SKM-1 treated with dmso at 0.1 percent for 144 hours (cell line): ENCODE results near the gene OR13G1.
"Not testable (repeated sequence)": the region's sequence is repeated elsewhere in the genome, so short reads cannot be mapped to it uniquely, and the experiment has no call there.

Experiments used
- DNase-seq: peaks from one replicate; lab custom pipeline; 2025; ENCODE audit not compliant: unreplicated experiment; lab: John Stamatoyannopoulos, UW

OR13G1 gene, protein sequence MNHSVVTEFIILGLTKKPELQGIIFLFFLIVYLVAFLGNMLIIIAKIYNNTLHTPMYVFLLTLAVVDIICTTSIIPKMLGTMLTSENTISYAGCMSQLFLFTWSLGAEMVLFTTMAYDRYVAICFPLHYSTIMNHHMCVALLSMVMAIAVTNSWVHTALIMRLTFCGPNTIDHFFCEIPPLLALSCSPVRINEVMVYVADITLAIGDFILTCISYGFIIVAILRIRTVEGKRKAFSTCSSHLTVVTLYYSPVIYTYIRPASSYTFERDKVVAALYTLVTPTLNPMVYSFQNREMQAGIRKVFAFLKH

DNA sequence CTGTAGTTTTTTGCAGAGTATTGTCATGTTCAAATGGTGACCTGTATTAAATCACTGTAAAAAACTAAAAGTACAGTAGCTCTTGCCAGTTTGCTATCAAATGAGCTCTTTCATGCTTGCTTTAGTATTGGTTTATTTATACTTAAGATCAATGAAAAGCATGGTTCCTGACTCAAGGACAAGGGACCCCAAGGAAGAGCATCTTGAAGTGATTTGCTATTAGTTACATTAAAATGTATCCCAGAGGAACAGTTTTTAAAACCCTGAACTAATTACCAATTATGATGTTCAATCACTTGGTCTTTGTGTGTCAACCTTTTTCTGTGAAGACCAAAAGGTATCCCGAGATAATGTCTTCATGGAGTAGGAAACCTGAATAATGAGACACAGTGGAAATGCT, at the start of gene OR13G1:
OR13G1 (minus strand) TSS at position 101 of the 400 bp plus-strand sequence. CDS start 6,698 bp downstream, outside the sequence.
- no peak for DNase-seq

DNA sequence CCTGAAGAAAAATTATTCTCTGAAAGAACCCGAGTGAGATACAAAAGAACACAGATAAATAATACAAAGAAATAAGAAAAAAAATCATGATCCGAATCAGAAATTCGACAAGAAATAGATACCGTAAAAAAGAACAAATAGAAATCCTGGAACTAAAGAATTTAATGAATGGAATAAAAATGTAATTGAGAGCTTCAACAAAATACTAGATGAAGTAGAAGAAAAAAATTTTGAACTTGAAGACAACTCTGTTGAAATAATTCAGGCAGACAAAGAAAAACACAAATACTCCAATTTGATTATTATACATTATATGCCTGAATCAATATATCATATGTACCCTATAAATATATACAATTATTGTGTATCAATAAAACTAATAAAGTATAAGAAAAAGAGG, 41.7 kb upstream of the OR13G1 start:
- no peak for DNase-seq

DNA sequence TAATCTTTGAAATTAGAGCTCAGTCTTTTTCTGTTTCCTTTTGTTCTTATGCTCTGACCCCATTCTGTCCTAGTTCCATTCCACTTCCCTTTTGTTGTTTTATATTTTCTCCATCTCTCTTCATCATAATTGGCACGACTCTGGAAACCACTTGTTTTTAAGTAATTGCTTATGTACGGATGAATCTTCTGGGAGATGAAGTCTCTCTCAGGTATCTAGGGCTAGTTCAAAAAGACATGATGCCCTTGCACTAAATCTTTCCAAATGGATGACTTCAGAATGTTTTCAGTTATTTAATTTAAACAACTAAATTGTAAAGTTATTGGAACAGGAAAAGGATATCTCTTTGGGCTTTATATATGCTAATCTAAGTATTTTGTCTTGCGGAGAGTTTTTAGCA, 37.0 kb upstream of the OR13G1 start, which contains the start of gene OR6F1:
OR6F1 (minus strand) TSS at position 101 of the 400 bp plus-strand sequence. CDS start 3,891 bp downstream, outside the sequence.
- no peak for DNase-seq

DNA sequence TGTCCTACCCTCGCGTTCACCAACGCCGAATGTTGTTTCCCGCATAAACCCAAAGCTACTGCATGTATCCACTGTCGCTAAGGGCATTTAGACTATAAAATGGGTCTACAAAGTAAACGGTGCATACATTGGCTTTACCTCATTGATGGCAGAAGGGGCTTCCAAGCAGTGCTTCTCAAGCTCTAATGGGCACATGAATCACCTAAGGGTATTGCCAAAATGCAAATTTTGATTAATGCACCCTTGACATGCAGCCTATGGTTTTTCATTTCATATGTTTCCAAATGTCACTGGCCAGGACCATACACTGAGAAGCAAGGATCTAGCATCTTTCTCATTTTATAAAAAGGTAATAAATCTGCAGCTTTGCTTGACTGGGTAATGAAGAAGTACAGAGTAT, 34.2 kb upstream of the OR13G1 start:
- no peak for DNase-seq

DNA sequence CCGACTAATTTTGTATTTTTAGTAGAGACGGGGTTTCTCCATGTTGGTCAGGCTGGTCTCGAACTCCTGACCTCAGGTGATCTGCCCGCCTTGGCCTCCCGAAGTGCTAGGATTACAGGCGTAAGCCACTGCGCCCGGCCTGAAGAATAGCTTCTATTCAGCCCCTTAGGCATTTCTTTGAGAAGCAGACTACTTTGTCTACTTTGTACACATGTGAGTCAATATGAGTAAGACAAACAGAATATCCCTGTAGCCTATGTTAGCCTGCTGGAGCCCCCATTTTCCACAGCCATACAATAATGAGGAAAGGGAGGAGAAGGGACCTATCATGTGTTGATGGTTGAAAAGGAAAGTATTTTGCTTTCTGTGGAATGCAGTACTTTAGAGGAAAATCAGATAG, 31.1 kb upstream of the OR13G1 start:
- not testable (repeated sequence) for DNase-seq

DNA sequence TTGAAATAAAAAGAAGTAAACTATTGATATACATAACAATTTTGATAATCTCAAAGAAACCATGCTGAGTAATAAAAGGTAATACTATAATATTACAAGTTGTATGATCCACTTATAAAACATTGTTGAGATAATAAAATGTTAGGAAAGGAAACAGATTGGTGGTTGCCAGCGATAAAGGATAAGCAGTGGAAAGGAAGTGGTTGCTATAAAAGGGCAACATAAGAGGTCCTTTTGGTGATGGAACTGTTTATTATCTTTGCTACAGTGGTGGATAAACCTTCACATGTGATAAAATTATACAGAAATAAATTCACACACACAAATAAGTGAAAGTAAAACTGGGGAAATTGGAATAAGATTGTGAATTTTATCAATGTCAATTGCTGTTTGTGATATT, 21.8 kb upstream of the OR13G1 start:
- no peak for DNase-seq

DNA sequence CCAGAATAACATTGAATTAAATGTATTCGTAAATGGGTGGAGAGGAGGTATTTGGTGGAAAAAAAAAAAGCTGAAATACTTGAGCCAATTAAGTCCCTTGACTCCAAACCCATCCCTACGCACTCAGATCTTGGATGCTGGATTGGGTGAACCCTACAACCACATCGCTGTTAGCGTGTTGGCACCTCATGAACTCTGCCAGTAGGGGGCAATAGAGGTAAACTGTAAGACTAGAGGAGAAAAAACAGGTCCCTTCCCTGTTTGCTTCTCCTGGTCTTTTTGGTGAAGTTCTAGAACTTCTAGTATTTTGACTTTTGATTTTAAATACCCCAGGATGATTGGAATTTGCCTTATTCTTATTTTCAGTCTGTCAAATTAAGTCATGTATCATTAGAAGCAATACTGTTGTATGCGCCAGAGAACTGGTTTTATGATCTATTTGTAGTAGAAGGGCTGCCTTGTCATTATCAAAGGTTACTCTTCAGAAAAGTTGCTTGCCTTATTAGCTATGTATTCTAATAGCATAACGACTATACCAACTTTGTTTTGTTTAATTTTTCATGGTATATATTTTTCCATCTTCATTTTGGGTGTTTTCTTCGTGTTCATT, 1.9 kb upstream of the OR13G1 start:
- peak; percentile 81 for DNase-seq

DNA sequence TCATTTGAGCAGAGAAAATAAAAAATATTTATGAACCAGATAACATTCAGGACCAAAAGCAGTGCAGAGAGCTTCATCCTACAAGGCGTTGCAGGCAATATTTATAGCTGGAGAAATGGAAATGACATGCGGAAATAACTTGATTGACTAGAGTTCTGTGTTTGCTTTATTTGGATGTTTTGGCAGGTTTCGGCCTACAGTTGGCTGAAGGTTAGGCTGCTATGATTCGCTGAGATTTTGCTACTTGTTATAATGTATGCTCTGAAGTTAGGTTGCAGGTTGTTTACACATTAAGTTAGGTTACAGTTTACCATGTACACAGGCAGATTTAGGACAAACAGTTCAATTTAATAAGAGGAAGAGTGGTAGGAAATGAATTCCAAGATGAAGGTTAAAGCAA, 632 bp upstream of the OR13G1 start:
- DNase-seq = no peak

DNA sequence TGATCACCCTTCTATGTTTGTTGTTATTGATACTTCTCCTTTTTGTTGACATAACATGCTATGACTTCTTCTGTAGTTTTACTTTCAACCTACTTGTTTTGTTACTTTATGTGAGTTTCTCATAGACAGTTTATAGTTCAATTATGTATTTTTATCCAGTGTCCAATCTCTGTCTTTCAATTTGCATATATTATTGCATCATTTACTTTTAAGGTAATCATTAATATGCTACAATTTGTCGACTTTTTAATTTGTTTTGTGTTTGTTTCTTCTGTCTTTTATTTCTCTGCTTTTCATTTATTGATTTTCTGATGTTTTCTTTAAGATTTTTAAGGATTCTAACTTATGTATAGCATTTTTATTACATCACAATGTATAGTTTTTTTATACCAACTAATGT, 10.3 kb downstream of the OR13G1 start:
- DNase-seq = no peak

DNA sequence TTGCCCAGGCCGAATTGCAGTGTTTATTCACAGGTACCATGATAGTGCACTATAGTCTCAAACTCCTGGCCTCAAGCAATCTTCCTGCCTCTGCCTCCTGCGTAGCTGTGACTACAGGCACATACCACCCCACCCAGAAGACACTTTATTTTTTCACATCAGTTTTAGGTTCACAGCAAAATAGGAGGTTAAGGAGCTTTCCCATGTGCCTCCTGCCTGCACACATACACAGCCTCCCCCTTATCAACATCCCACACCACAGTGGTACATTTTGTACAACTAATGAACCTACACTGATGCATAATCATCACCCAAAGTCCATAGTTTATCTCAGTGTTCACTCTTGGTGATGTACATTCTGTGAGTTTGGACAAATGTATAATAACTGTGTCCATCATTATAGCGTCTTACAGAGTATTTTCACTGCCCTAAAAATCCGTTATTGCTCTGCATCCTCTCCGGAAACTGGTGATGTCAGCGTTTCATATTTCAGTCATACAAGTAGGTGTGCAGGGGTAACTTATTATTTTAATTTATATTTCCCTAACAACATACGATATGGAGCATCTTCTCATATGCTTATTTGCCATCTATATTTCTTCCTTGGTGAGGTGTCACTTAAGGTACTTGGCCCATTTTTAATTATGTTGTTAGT, 23.2 kb downstream of the OR13G1 start:
- DNase-seq = no peak

DNA sequence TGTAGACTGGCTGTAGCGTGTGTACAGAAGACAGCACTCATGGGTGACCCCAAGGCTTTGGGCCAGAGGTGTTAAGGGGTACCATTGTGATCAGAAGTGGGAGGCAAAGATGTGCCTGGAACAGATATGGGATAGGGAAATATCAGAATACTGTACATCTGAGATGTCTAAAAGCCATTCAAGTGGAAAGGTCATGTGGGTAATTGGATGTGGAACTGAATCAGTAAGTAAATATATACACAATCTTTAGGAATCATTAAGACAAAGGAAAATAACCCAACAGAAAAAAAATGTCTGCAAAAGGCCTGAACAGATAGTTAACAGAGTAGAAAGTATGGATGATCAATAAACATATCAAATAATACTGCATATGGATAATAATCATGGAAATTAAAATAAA, 26.5 kb downstream of the OR13G1 start:
- DNase-seq = no peak

DNA sequence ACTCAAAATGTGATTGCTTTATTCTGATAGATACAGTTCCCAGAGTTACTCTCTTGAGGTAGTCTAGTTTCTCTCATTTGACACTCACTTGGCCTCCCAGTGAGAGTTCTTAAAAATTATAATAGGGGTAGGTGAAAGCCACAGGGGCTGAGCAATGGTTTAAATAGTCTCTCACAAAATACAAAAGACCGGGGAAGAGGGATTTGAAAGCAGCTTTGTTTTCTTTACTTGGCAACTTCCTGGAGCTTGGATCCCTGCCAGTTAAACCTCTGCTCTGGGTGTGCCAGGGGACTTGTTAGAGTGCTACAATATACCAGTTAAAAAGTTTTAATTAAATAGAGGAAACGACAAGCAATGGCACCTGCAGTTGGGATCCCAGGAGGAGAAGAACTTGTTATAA, 31.7 kb downstream of the OR13G1 start:
- no peak for DNase-seq

DNA sequence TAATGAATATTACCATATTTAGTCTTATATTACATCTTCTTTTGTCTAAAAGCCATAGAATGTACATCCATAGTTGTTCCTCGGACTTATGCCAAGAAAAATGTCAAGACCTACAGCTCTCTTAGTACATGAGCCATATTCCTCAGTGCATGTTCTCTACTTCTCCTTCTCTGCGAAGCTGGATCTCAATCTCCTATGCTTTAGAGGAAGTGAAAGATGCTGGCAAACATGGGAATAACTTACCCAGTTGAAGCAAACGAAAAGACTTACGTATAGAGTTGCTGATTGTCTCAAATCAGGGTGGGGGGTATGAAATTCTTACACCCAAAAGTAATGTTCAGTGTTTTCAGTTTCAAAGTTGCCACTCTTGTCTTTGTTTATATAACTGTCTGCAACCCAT, 32.7 kb downstream of the OR13G1 start:
- no peak for DNase-seq

DNA sequence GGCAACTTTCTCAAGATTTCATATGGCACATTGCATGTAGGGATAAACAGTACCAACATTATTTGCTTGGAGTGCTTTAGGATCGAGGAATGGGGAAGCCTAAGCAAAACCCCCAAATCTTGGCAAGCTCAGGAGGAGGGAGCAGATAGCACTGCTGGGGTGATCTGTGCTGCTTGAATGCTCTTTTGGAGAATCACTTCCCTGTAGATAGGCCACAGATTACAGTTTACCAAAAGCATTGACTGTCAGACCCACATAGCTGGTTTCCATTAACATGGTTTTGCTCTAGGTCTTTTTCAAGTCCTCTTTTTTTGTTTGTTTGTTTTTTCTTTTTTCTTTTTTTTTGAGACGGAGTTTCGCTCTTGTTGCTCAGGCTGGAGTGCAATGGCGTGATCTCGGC, 36.8 kb downstream of the OR13G1 start:
- no peak for DNase-seq

DNA sequence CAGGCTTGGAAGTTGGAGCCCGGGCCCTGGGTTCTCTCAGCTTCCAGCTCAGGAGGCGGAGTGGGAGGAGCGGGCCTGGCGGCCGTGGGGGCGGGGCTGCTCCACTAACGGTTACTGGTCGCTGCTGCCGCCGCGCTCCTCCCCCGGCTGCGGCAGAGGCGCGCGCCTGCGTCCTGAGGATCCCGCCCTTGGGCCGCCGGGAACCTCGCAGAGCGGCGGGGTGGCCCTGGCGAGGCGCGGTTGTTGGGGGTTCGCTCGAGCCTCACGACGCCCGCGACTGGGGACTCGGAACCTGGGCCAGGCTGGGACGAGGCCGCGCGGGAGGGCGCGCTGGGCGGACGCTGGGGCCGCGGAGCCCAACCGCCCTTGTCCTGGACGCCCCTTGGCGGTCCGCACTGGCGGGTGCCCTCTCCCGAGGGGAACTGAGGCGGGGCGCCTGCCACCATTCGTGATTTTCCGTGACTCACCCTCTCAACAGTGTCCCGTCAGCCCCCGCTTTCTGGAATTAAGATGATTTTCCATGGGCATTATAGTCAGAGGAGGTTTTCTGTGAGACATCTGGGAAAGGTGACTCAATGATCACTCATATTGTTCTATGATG, 40.1 kb downstream of the OR13G1 start:
- no peak for DNase-seq

DNA sequence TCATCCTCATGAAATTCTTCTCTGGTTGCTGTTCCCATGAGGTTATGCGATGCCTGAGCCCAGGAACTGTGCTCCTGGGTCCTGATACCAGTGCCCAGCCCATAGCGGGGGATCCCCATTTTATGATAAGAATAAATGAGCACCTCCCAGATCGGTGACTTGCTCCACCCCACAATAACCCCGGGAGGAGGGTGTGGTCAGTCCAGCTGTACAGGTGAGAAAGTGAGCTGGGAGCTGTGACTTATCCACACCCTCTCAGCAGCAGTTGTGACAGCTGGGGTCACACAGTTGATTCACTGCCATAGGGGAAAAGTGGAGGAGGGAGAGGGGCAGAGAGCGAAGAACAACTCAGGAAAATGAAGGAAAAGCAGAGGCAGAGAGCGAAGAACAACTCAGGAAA, 40.8 kb downstream of the OR13G1 start:
- no peak for DNase-seq

DNA sequence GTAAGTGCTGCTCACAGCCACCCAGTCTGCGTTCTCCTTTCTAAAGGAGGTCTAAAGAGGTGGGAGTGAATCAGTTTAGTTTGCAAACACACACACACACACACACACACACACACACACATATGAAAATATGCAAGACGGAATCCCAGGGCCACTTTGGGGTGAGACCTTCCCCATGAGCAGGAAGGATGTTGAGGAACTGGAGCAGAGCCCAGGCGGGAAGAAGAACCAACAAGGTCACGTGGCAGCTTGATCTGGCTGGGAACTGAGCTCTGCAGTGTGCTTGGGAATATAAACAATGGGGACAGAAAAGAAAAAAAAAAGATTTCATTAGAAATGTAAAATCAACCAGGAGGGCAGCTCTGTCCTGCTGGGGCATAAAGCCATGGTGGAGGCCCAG, 41.5 kb downstream of the OR13G1 start:
- DNase-seq = no peak

DNA sequence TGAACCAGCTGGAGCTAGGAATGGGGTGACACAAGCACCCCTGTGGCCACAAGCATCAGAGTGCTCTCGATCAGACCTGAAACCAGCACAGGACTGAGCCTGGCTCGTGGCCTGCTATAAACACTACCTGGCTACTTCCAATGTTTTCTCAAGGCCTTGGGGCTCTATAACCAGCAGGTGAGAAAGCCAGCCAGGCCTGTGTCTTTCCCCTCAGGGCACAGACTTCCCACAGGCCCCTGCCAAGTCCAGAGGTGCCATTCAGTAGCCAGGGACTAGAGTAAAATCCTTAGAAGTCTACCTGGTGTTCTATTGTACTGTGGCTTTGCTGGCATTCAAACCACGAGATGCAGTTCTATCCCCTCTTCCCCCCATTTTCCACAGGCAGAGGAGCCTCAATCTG, 51.6 kb downstream of the OR13G1 start:
- no peak for DNase-seq
